Activated T-helper 1 cell treated with anti-CD3 and anti-CD28 coated beads, Interleukin-12 subunit alpha, Interleukin-12 subunit beta, Interleukin-2, Interleukin-4 antibody, amounts not matched to agents 30 ng/mL and 10 ng/mL and 1 ng/mL, durations not matched to agents 14 hours and 24 hours and 36 hours (primary cell): ENCODE measurements around the gene WDR41. TPM values are rescaled to one million over a fixed set of nuclear protein-coding genes. Genes with fewer than 3 reads are reported as not detected.
"Not testable (repeated sequence)": the region's sequence is repeated elsewhere in the genome, so short reads cannot be mapped to it uniquely, and the experiment has no call there.

Experiments used
- DNase-seq: peaks from one replicate; pipeline ENCODE4 v3.0.0; 2021; ENCODE audit warnings: low spot score
- H3K27ac Mint-ChIP-seq: one replicate; pipeline ENCODE4 v1.8.0; 2021; ENCODE audit warnings: mild to moderate bottlenecking, mixed read lengths
- H3K27me3 Mint-ChIP-seq: one replicate; pipeline ENCODE4 v1.8.0; 2022; ENCODE audit warnings: mild to moderate bottlenecking, moderate library complexity, mixed read lengths; ENCODE audit not compliant: insufficient read depth
- H3K36me3 Mint-ChIP-seq: one replicate; pipeline ENCODE4 v1.8.0; 2021; ENCODE audit warnings: low read depth, mixed read lengths
- H3K4me1 Mint-ChIP-seq: one replicate; pipeline ENCODE4 v1.8.0; 2021; ENCODE audit warnings: low read depth, mixed read lengths
- H3K4me3 Mint-ChIP-seq: one replicate; pipeline ENCODE4 v1.8.0; 2021; ENCODE audit warnings: mild to moderate bottlenecking, moderate library complexity, mixed read lengths
- H3K9me3 Mint-ChIP-seq: one replicate; pipeline ENCODE4 v1.8.0; 2021; ENCODE audit warnings: mixed read lengths
- intact Hi-C: fragments of 100-400 bp; cut with micrococcal nuclease; formaldehyde crosslinking; loops from one replicate; pipeline ENCODE4 v1.15.1; 2024
- total RNA-seq: library from RNA; stranded (reverse); gene quantifications from 2 replicates; pipeline ENCODE4 v1.2.3, GENCODE V29; 2022

WDR41 gene
- total RNA-seq, 1 donor from 2014 or later: 27.2 TPM

GRCh38 chr5:77486344-77486962 lies 5.7 kb downstream of the WDR41 start:
- peaks cover 10% of the 10 kb centered on the region for H3K4me1 Mint-ChIP-seq
- no peaks in the 10 kb centered on the region for H3K27me3 Mint-ChIP-seq
- intact Hi-C loops: no loop called here
- H3K36me3 Mint-ChIP-seq: peaks cover 13% of the 10 kb centered on the region
- no peak overlapping the region for H3K27ac Mint-ChIP-seq
- DNase-seq: no peak
- H3K4me3 Mint-ChIP-seq: no peak overlapping the region
- H3K9me3 Mint-ChIP-seq: no peaks in the 10 kb centered on the region

DNA sequence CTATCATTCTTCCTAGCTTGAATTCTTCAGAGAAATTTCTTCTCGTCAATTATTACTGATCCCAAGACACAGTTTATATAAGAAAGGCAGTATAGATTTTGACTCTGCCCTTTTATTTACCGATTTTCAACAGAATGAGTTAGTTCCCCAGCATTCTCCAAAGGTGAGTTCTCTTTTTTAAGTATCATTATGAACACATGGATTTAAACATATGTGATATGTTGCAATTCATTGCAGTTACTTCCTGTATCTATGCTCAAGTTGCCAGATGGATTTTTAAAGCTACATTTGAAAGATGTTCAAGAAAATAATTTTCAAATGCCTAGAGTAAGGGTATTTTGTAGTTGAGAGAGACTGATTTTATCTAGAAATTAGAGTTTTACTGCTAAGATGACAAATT lies 8.4 kb downstream of the WDR41 start:
- H3K9me3 Mint-ChIP-seq: no peaks in the 10 kb centered on the region
- intact Hi-C loops: no loop called here
- no peak overlapping the region for H3K27ac Mint-ChIP-seq
- peaks cover 13% of the 10 kb centered on the region for H3K36me3 Mint-ChIP-seq
- H3K27me3 Mint-ChIP-seq: no peaks in the 10 kb centered on the region
- no peak overlapping the region for H3K4me3 Mint-ChIP-seq
- H3K4me1 Mint-ChIP-seq: no peaks in the 10 kb centered on the region
- DNase-seq: no peak

DNA sequence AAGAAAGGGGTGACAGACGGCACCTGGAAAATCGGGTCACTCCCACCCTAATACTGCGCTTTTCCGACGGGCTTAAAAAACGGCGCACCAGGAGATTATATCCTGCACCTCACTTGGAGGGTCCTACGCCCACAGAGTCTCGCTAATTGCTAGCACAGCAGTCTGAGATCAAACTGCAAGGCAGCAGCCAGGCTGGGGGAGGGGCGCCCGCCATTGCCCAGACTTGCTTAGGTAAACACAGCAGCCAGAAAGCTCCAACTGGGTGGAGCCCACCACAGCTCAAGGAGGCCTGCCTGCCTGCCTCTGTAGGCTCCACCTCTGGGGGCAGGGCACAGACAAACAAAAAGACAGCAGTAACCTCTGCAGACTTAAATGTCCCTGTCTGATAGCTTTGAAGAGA lies 17.1 kb downstream of the WDR41 start:
- intact Hi-C loops, H3K27me3 Mint-ChIP-seq, DNase-seq, H3K4me1 Mint-ChIP-seq, H3K36me3 Mint-ChIP-seq, H3K27ac Mint-ChIP-seq, H3K4me3 Mint-ChIP-seq, H3K9me3 Mint-ChIP-seq: not testable (repeated sequence)

- H3K4me3 Mint-ChIP-seq, intact Hi-C loops, H3K27me3 Mint-ChIP-seq, DNase-seq, H3K27ac Mint-ChIP-seq, H3K4me1 Mint-ChIP-seq: not testable (repeated sequence)
- Mint-ChIP-seq H3K9me3 (peaks cover 18% of the 10 kb centered on the region), H3K36me3 (peaks cover 11% of the 10 kb centered on the region)
Measured at GRCh38 chr5:77468875-77469274, 23.2 kb downstream of the WDR41 start.

DNA sequence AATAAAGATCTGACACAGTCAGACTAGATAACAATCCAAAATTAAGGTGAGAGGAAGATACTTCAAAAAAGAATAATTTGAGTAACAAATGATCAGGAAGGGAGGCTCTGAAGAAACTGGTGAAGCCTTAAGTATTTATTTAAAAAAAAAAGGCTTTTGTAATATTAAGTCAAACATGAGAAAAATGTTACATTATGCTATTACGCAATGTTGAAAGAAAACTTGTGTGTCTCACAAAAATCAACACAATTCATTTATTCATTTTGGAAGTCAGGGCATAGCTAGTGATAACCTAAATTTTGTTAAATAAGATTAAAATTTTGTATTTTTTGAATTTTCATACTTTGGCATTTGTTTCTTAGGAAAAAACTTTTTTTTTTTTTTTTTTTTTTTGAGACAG lies 28.2 kb downstream of the WDR41 start:
- H3K27me3 Mint-ChIP-seq: no peaks in the 10 kb centered on the region
- peaks cover 2% of the 10 kb centered on the region for H3K36me3 Mint-ChIP-seq
- H3K4me1 Mint-ChIP-seq: no peaks in the 10 kb centered on the region
- no peak overlapping the region for H3K27ac Mint-ChIP-seq
- H3K4me3 Mint-ChIP-seq: no peak overlapping the region
- no peak for DNase-seq
- intact Hi-C loops: no loop called here
- peaks cover 11% of the 10 kb centered on the region for H3K9me3 Mint-ChIP-seq

DNA sequence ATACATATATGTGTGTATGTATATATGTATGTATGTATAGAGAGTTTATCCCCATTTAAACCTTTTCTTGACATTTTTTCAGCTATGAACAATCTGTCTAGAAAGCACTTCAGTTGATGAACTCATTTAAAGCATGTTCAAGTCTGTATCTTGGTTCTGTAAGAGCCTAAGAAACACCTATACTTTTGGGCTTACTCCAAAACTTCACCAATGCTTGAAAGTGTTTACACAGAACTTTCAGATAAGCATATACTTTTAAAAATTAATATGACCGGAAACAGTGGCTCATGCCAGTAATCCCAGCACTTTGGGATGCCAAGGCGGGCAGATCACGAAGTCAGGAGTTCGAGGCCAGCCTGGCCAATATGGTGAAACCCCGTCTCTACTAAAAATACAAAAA lies 30.8 kb downstream of the WDR41 start:
- H3K4me1 Mint-ChIP-seq: no peaks in the 10 kb centered on the region
- no peak for DNase-seq
- H3K9me3 Mint-ChIP-seq: no peaks in the 10 kb centered on the region
- H3K27ac Mint-ChIP-seq: no peak overlapping the region
- intact Hi-C loops: no loop called here
- H3K36me3 Mint-ChIP-seq: peaks cover 2% of the 10 kb centered on the region
- no peaks in the 10 kb centered on the region for H3K27me3 Mint-ChIP-seq
- H3K4me3 Mint-ChIP-seq: no peak overlapping the region

GRCh38 chr5:77454123-77454522 lies 38.0 kb downstream of the WDR41 start:
- no peaks in the 10 kb centered on the region for H3K27me3 Mint-ChIP-seq
- intact Hi-C loops: no loop called here
- H3K27ac Mint-ChIP-seq: no peak overlapping the region
- DNase-seq: no peak
- peaks cover 7% of the 10 kb centered on the region for H3K36me3 Mint-ChIP-seq
- H3K4me1 Mint-ChIP-seq: no peaks in the 10 kb centered on the region
- no peaks in the 10 kb centered on the region for H3K9me3 Mint-ChIP-seq
- H3K4me3 Mint-ChIP-seq: no peak overlapping the region

DNA sequence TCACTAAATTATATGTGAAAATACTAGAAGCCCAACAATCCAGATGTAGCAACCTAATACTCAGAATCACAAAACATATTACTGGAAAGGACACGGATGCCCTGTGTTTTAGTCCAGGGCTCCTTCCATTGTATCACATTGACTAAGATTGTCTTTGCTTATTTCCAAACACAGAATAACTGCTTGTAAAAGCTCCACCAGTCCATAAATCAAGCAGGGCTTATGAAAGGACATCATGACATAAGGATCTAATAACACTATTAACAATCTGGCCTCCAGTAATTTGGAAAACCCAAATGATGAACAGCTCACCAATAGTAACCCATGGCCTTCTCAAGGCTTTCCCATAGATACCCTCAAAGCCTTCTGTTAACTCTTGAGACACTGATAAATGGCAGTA lies 39.8 kb downstream of the WDR41 start:
- Mint-ChIP-seq H3K4me1 (no peaks in the 10 kb centered on the region), H3K4me3 (no peak overlapping the region), H3K36me3 (peaks cover 14% of the 10 kb centered on the region), H3K9me3 (peaks cover 2% of the 10 kb centered on the region), H3K27me3 (no peaks in the 10 kb centered on the region), H3K27ac (no peak overlapping the region)
- no peak for DNase-seq
- intact Hi-C loops: no loop called here

GRCh38 chr5:77449981-77450380 lies 42.1 kb downstream of the WDR41 start:
- H3K9me3 Mint-ChIP-seq: peaks cover 10% of the 10 kb centered on the region
- H3K4me1 Mint-ChIP-seq: no peaks in the 10 kb centered on the region
- H3K27me3 Mint-ChIP-seq: no peaks in the 10 kb centered on the region
- intact Hi-C loops: no loop called here
- no peak overlapping the region for H3K4me3 Mint-ChIP-seq
- DNase-seq: no peak
- H3K36me3 Mint-ChIP-seq: peaks cover 24% of the 10 kb centered on the region
- no peak overlapping the region for H3K27ac Mint-ChIP-seq

- Mint-ChIP-seq H3K4me1 (no peaks in the 10 kb centered on the region), H3K36me3 (peaks cover 24% of the 10 kb centered on the region), H3K27ac (no peak overlapping the region), H3K9me3 (peaks cover 10% of the 10 kb centered on the region), H3K4me3 (no peak overlapping the region), H3K27me3 (no peaks in the 10 kb centered on the region)
- intact Hi-C loops: no loop called here
- no peak for DNase-seq
Measured at GRCh38 chr5:77449277-77449676, 42.8 kb downstream of the WDR41 start.

- Mint-ChIP-seq H3K4me3 (no peak overlapping the region), H3K27ac (no peak overlapping the region), H3K36me3 (peaks cover 24% of the 10 kb centered on the region), H3K4me1 (no peaks in the 10 kb centered on the region), H3K9me3 (peaks cover 10% of the 10 kb centered on the region), H3K27me3 (no peaks in the 10 kb centered on the region)
- no peak for DNase-seq
- intact Hi-C loops: no loop called here
Measured at GRCh38 chr5:77448831-77449230, 43.3 kb downstream of the WDR41 start.

DNA sequence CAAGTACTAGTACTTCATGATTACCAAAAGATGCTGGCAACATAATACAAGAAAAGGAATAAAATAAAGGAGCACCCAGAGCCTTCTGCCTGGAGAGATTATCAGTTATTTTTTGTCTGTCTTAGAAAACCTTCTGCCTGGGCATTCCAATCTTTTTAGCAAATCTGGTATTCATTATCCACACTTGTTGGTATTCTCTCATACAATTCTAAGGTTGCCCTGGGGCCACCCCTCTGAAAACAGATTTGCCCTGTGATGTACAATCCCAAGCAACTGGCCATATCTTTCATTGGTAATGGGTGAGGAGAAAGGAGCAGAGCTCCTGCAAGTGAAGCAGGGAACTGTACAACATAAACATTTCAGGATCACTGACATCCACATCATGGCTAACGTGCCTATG lies 47.8 kb downstream of the WDR41 start:
- Mint-ChIP-seq H3K4me3 (no peak overlapping the region), H3K27ac (no peak overlapping the region), H3K4me1 (no peaks in the 10 kb centered on the region), H3K36me3 (peaks cover 19% of the 10 kb centered on the region), H3K27me3 (no peaks in the 10 kb centered on the region), H3K9me3 (peaks cover 10% of the 10 kb centered on the region)
- no peak for DNase-seq
- intact Hi-C loops: no loop called here

- H3K4me1 Mint-ChIP-seq: no peaks in the 10 kb centered on the region
- no peak overlapping the region for H3K4me3 Mint-ChIP-seq
- peaks cover 14% of the 10 kb centered on the region for H3K36me3 Mint-ChIP-seq
- H3K27ac Mint-ChIP-seq: no peak overlapping the region
- no peaks in the 10 kb centered on the region for H3K27me3 Mint-ChIP-seq
- H3K9me3 Mint-ChIP-seq: peaks cover 10% of the 10 kb centered on the region
- no peak for DNase-seq
- intact Hi-C loops: no loop called here
Measured at GRCh38 chr5:77443670-77444069, 48.4 kb downstream of the WDR41 start.

DNA sequence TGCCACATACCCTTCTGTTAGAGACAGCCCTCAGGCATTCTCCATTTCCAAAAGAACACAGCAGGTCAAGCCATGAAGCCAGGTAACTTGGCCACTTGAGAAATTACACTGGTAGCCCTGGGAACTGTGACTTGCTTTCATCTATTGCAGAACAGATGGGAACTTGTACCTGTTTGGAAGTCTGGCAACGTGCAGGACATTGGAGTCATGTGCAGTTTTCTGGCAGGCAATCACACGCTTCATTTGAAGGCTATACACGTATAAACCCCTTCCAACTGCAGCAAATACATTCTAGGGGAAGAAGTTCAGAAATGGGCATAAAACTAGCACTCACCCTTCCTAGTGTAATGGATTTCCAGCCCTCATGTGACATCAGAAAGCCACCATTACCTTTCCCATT lies 54.0 kb downstream of the WDR41 start:
- Mint-ChIP-seq H3K27ac (no peak overlapping the region), H3K9me3 (no peaks in the 10 kb centered on the region), H3K4me3 (no peak overlapping the region), H3K36me3 (peaks cover 9% of the 10 kb centered on the region), H3K4me1 (no peaks in the 10 kb centered on the region), H3K27me3 (no peaks in the 10 kb centered on the region)
- no peak for DNase-seq
- intact Hi-C loops: no loop called here
